Fibroblast of the aortic adventitia (primary cell): ENCODE data around the gene TLCD4. TPM values are rescaled to one million over a fixed set of nuclear protein-coding genes. Genes with fewer than 3 reads are reported as not detected.

Experiments
- DNase-seq: peaks from one replicate; pipeline ENCODE4 v3.0.0-alpha.2; 2010; ENCODE audit warnings: low read depth
- H3K4me3 ChIP-seq: 2 replicates; pipeline ENCODE4 v1.5.1; 2011; ENCODE audit warnings: low read depth, mild to moderate bottlenecking, control low read depth, low read length, moderate library complexity
- CTCF ChIP-seq: IDR thresholded peaks from 2 replicates; pipeline ENCODE4 v1.5.1; 2011; ENCODE audit warnings: mild to moderate bottlenecking, low read length, control low read depth, inconsistent platforms; ENCODE audit not compliant: insufficient read depth
- total RNA-seq: library from RNA; depleted of rRNA; stranded (reverse); fragments of >200 nt; gene quantifications from 2 replicates; pipeline ENCODE4 v1.2.3, GENCODE V29; 2012; ENCODE audit warnings: low replicate concordance

Gene TLCD4
- total RNA-seq = 0.25 and 0.36 TPM in 2 replicates

- TF ChIP-seq CTCF = no peak
- DNase-seq = peak; percentile 7
- H3K4me3 ChIP-seq = peak within 1 kb of the TSS; percentile 64
Measured at GRCh38 chr1:95117207-95118066, at the start of gene TLCD4. TSS of gene TLCD4 (plus strand) at chr1:95117355. CDS start at chr1:95143902, 26,547 bp downstream.

GRCh38 chr1:95067568-95067967, 49.6 kb upstream of the TLCD4 start:
- no peak overlapping the region for H3K4me3 ChIP-seq
- DNase-seq = no peak
- TF ChIP-seq CTCF = no peak

GRCh38 chr1:95068956-95069709, 48.0 kb upstream of the TLCD4 start:
- no peak for TF ChIP-seq CTCF
- DNase-seq = no peak
- no peak overlapping the region for H3K4me3 ChIP-seq

- no peak for DNase-seq
- no peak overlapping the region for H3K4me3 ChIP-seq
- no peak for TF ChIP-seq CTCF
Measured at GRCh38 chr1:95069710-95070093, 47.5 kb upstream of the TLCD4 start.

GRCh38 chr1:95071539-95071938, 45.6 kb upstream of the TLCD4 start:
- DNase-seq = peak; percentile 3
- H3K4me3 ChIP-seq = peak overlapping the region; percentile 9
- no peak for TF ChIP-seq CTCF

- no peak for DNase-seq
- TF ChIP-seq CTCF = no peak
Measured at GRCh38 chr1:95072117-95072516, 45.0 kb upstream of the TLCD4 start.

More at GRCh38 chr1:95072117-95072516, 45.0 kb upstream of the TLCD4 start:
- peak overlapping the region; percentile 90 for H3K4me3 ChIP-seq
